ENCODE measurements around the gene SH2D3C. TPM values are rescaled to one million over a fixed set of nuclear protein-coding genes. Genes with fewer than 3 reads are reported as not detected.

The SH2D3C gene
- total RNA-seq, 2 donors from 2014 or later, result 11.5 to 16.5 TPM

- Histone ChIP-seq H3K9me3 (no peaks in the 10 kb centered on the region), H3K27ac (peak overlapping the region; percentile 71 to 83), H3K4me1 (peaks cover 0 to 50% of the 10 kb centered on the region in 2 donors), H3K27me3 (no peaks in the 10 kb centered on the region), H3K36me3 (no peaks in the 10 kb centered on the region), H3K4me3 (peak overlapping the region; percentile 2 to 59)
- DNase-seq (ENCODE audit: low spot score), result no peak
- TF ChIP-seq, protein P1, sequence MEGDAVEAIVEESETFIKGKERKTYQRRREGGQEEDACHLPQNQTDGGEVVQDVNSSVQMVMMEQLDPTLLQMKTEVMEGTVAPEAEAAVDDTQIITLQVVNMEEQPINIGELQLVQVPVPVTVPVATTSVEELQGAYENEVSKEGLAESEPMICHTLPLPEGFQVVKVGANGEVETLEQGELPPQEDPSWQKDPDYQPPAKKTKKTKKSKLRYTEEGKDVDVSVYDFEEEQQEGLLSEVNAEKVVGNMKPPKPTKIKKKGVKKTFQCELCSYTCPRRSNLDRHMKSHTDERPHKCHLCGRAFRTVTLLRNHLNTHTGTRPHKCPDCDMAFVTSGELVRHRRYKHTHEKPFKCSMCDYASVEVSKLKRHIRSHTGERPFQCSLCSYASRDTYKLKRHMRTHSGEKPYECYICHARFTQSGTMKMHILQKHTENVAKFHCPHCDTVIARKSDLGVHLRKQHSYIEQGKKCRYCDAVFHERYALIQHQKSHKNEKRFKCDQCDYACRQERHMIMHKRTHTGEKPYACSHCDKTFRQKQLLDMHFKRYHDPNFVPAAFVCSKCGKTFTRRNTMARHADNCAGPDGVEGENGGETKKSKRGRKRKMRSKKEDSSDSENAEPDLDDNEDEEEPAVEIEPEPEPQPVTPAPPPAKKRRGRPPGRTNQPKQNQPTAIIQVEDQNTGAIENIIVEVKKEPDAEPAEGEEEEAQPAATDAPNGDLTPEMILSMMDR (IDR thresholded peaks at IDR 0.05), result no peak
Measured at GRCh38 chr9:127769101-127769500, 9.4 kb downstream of the SH2D3C start.

DNA sequence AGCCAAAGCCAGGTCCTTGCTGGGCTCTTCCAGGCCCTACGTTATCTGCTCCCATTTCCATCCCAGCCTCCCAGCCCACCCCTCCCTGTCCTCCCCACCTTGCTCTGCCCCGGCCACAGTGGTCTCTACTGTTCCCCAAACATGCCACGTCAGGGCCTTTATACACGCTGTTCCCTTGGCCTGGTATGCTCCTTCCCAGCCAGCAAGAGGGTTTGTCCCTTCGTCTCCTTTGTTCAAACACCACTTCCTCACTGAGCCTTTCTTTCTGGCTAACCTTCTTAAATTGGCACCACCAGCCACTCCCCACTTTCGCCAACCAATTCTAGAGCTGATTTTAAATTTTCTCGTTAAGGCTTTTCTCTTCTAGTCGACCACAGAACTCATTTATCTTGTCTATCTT lies 9.8 kb downstream of the SH2D3C start:
- Histone ChIP-seq H3K4me3 (peak overlapping the region; percentile 2 to 59), H3K27ac (peak overlapping the region; percentile 71 to 83), H3K4me1 (peaks cover 0 to 54% of the 10 kb centered on the region in 2 donors), H3K9me3 (no peaks in the 10 kb centered on the region), H3K27me3 (no peaks in the 10 kb centered on the region), H3K36me3 (no peaks in the 10 kb centered on the region)
- no peak for DNase-seq (ENCODE audit: low spot score)
- TF ChIP-seq, protein P1 (IDR thresholded peaks at IDR 0.05), result no peak

GRCh38 chr9:127767909-127768331 lies 10.5 kb downstream of the SH2D3C start:
- H3K27ac ChIP-seq, result peak overlapping the region; percentile 71 to 83
- TF ChIP-seq, protein P1 (IDR thresholded peaks at IDR 0.05), result no peak
- no peaks in the 10 kb centered on the region for H3K27me3 ChIP-seq
- no peaks in the 10 kb centered on the region for H3K9me3 ChIP-seq
- DNase-seq (ENCODE audit: low spot score), result no peak
- peaks cover 0 to 61% of the 10 kb centered on the region in 2 donors for H3K4me1 ChIP-seq
- H3K36me3 ChIP-seq, result no peaks in the 10 kb centered on the region
- H3K4me3 ChIP-seq, result peak overlapping the region; percentile 10 to 27

DNA sequence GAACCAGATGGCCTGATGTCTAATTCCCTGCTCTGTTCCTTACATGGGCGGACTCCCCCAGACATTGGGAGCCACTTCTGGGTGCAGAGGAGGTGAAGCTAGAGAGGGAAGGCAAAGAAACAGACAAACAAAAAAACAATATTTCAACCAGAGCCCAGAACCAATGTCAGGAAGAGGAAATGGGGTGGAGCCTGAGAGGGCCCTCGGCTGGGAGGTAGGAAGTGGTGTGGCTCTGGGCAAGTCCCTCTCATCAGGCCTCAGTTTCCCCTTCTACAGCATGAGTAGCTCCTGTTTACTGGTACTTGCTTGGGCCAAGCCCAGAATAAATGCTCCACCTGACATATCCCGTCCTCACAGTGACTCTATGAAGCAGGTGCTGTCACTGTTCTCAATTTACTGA lies 11.1 kb downstream of the SH2D3C start:
- no peaks in the 10 kb centered on the region for H3K27me3 ChIP-seq
- no peak for DNase-seq (ENCODE audit: low spot score)
- TF ChIP-seq, protein P1 (IDR thresholded peaks at IDR 0.05), result no peak
- peaks cover 0 to 66% of the 10 kb centered on the region in 2 donors for H3K4me1 ChIP-seq
- H3K27ac ChIP-seq, result peak overlapping the region; percentile 71 to 83
- no peaks in the 10 kb centered on the region for H3K9me3 ChIP-seq
- peak overlapping the region in 1 of 2 donors; percentile 27 for H3K4me3 ChIP-seq
- no peaks in the 10 kb centered on the region for H3K36me3 ChIP-seq

DNA sequence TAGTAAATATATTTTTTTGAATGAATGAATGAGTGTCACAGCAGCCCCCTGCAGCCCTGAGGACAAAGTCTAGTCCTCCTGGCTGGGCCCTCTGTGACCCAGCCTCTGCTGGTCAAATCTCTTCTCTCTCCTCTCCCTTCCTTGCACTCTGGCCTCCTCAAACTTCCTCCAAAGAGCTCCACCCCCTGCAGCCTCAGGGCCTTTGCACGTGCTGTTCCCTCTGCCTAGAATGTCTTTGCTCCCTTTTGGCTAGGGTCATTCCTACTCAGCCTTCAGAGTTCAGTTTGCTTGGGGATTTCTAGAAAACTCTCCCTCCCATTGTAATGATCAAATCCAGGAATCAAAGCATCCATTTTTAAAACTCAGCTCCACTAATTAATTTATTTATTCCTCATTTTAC lies 13.0 kb downstream of the SH2D3C start:
- peaks cover 0 to 67% of the 10 kb centered on the region in 2 donors for H3K4me1 ChIP-seq
- no peaks in the 10 kb centered on the region for H3K9me3 ChIP-seq
- TF ChIP-seq, protein P1 (IDR thresholded peaks at IDR 0.05), result no peak
- no peak for DNase-seq (ENCODE audit: low spot score)
- H3K36me3 ChIP-seq, result no peaks in the 10 kb centered on the region
- H3K4me3 ChIP-seq, result no peak overlapping the region
- no peaks in the 10 kb centered on the region for H3K27me3 ChIP-seq
- H3K27ac ChIP-seq, result peak overlapping the region; percentile 53 to 67

GRCh38 chr9:127763918-127764384 lies 14.5 kb downstream of the SH2D3C start:
- H3K27ac ChIP-seq, result peak overlapping the region; percentile 53 to 67
- no peaks in the 10 kb centered on the region for H3K36me3 ChIP-seq
- H3K4me1 ChIP-seq, result peaks cover 0 to 57% of the 10 kb centered on the region in 2 donors
- no peak overlapping the region for H3K4me3 ChIP-seq
- TF ChIP-seq, protein P1 (IDR thresholded peaks at IDR 0.05), result peak; percentile 22 to 65
- no peaks in the 10 kb centered on the region for H3K27me3 ChIP-seq
- H3K9me3 ChIP-seq, result no peaks in the 10 kb centered on the region
- DNase-seq (ENCODE audit: low spot score), result no peak
